ENCODE data around the gene SH3BP2.

SH3BP2 gene

DNA sequence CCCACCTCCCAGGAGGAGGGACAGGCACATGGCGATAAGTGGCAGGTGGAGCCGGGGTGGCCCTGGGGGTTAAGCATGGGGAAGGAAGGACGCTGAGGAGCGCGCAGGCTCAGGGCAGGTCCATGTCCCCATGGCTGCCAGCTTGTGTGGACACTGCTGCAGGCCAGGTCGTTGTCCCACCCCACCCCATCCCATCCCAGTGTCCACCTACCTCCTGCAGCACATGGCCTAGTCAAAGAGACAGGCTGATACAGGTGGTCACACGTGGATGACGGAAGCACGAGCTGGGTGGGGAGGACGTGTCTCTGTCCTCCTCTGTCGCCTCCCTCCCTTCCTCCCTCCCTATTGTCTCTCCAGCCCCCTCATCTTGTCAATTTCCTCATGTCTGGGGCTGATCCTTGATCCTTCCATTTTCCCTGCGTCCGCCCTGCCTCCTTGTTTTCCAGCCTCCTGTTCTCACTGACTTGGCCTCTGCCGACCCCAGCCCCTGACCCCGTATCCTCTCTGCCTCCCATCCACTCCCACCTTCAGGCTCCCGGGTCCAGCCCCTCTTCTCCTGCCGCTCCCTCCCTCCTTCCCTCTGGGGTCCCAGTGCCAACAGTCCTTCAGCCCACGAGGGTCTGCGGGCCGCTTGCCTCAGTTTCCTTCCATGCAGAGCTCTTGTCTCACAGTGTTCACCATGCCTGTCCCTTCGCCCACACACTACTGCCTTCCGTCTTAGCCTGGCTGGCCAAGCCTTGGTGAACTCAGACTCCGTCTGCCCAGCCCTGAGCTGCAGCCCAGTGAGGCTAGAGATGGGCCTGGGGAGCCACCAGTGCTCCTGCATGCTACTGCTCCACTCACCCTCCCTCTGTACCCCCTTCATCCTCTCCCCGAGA is 35.2 kb downstream of the SH3BP2 start:
- DNase-seq, result peak in 7 of 10 donors; percentile 3 to 65 (median 22)
- intact Hi-C loops (cut with DNase I), result no loop called here

- intact Hi-C loops (cut with DNase I), result no loop called here
- DNase-seq, result peak in 5 of 10 donors; percentile 4 to 81 (median 63)
Observed at GRCh38 chr4:2828758-2829181, 35.9 kb downstream of the SH3BP2 start.

DNA sequence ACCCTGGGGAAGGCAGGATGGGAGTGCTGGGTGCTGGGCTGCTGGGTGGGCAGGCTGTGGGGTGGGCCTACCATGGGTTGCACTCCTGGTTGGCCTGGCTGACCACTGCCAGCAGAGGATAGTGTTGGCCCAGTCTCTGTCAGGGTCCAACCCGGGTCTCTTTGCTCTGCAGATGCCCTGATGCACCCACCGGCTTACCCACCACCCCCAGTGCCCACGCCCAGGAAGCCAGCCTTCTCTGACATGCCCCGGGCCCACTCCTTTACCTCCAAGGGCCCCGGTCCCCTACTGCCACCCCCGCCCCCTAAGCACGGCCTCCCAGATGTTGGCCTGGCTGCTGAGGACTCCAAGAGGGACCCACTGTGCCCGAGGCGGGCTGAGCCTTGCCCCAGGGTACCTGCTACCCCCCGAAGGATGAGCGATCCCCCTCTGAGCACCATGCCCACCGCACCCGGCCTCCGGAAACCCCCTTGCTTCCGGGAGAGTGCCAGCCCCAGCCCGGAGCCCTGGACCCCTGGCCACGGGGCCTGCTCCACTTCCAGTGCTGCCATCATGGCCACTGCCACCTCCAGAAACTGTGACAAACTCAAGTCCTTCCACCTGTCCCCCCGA is 36.5 kb downstream of the SH3BP2 start:
- DNase-seq, result peak in 5 of 10 donors; percentile 2 to 78 (median 42)
- intact Hi-C loops (cut with DNase I), result no loop called here

GRCh38 chr4:2829933-2830451 is 37.1 kb downstream of the SH3BP2 start:
- intact Hi-C loops (cut with DNase I), result no loop called here
- DNase-seq, result peak in 5 of 10 donors; percentile 8 to 83 (median 52)

- DNase-seq, result peak in 4 of 10 donors; percentile 2 to 73 (median 46)
- intact Hi-C loops (cut with DNase I), result no loop called here
Observed at GRCh38 chr4:2830632-2831610, 38.0 kb downstream of the SH3BP2 start.

- intact Hi-C loops (cut with DNase I), result no loop called here
- peak in 4 of 10 donors; percentile 7 to 83 (median 70) for DNase-seq
Observed at GRCh38 chr4:2831611-2832308, 38.9 kb downstream of the SH3BP2 start.

DNA sequence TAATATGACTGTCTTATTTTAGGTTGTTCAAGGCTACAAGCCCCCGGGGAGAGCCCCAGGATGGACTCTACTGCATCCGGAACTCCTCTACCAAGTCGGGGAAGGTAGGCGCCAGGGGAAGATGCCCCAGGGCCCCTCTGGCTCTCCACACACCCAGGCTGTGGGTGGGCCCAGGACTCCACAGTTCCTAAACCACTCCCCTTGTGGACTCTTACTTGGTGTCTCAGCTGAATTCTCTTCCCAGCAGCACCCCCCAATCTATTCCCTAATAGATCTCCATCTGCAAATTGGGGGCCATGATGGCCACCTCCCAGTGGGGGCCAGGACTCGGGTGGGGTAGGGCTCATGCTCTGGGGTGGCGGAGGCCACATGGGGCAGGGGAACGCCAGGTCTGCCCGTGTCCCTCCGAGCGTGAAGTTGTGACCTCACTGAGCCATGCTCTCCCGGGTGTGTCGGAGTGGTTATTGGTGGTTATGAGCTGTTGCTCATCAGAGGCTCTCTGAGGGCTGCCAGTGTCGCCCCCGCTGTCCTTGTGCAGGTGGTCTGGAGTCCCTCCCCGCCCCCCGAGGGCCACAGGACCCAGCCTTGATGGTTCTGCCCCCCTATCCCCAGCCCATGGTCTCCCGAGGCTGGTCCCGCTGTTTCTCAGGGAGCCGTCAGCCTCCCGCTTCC is 39.6 kb downstream of the SH3BP2 start:
- intact Hi-C loops (cut with DNase I), result no loop called here
- peak in 2 of 10 donors; percentile 67 for DNase-seq

DNA sequence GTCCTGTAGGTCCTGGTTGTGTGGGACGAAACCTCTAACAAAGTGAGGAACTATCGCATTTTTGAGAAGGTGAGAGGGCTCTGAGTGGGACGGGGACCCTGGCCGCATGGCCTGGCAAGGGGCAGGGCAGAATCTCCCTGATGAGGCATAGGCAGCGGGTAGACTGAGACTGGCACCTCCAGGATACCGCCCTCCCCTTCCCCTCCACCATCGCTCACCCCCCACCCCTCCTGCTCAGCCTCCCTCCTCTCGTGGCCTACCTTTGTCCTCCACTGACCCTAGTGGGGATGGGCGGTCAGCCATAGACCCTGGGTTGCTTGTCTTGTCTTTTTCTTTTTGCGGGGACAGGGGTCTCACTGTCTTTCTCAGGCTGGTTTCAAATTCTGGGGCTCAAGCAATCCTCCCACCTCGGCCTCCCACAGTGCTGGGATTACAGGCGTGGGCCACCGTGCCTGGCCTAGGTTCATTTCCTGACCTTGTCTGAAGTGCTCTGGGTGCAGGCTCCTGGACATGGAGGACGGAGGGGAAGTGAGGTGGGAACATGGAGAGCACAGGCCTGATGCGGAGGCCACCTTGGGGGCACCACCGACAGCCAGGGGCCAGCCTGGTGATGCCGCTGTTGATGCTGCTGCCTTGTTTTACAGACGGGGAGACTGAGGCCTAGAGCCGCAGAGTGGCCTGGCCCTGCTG is 40.2 kb downstream of the SH3BP2 start:
- intact Hi-C loops (cut with DNase I), result no loop called here
- peak in 2 of 10 donors; percentile 24 to 60 for DNase-seq

GRCh38 chr4:2833671-2834000 is 40.8 kb downstream of the SH3BP2 start:
- peak in 4 of 10 donors; percentile 8 to 72 (median 43) for DNase-seq
- intact Hi-C loops (cut with DNase I), result no loop called here

- peak in 4 of 10 donors; percentile 9 to 66 (median 36) for DNase-seq
Observed at GRCh38 chr4:2834001-2834921, 41.4 kb downstream of the SH3BP2 start.

GRCh38 chr4:2835978-2836377 is 43.1 kb downstream of the SH3BP2 start:
- DNase-seq, result peak in 4 of 10 donors; percentile 9 to 60 (median 48)
- intact Hi-C loops (cut with DNase I), result no loop called here

More at GRCh38 chr4:2834001-2834921, 41.4 kb downstream of the SH3BP2 start:
- intact Hi-C loops (cut with DNase I), result no loop called here

GRCh38 chr4:2836391-2836859 is 43.5 kb downstream of the SH3BP2 start:
- peak in 3 of 10 donors; percentile 37 to 76 (median 55) for DNase-seq
- intact Hi-C loops (cut with DNase I), result no loop called here

DNA sequence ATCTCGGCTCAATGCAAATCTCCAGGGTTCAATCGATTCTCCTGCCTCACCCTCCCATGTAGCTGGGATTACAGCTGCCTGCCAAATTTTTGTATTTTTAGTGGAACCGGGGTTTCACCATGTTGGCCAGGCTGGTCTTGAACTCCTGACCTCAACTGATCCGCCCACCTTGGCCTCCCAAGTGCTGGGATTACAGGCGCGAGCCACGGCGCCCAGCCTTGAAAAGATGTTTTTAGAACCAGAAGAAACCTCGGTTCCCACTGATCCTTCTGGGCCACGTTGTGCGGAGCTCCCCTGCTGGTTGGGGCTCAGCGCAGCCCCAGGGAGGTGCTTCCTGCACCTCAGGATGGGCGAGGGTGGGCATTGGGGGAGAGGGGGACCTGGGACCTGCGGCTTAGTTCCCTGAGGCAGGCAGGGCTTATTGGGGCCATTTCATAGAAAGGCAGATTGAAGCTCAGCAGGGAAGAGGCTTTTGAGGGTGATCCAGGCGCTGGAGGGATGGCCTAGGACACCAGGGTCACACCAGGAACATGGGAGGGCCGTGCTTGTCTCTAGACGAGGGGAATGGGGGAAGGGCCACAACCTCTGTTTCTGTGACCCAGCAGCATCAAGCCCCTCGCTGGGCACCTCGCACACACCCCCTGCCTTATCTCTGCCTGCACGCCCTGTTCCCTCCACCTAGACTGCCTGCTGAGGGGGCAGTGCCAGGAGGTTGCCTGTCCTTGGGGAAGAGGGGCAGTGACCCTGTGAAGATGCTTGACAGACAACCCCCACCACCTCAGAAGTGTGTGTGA is 44.4 kb downstream of the SH3BP2 start:
- DNase-seq, result peak in 4 of 10 donors; percentile 12 to 70 (median 66)
- intact Hi-C loops (cut with DNase I), result no loop called here

- peak in 5 of 10 donors; percentile 36 to 88 (median 66) for DNase-seq
- intact Hi-C loops (cut with DNase I), result no loop called here
Observed at GRCh38 chr4:2837904-2838496, 45.1 kb downstream of the SH3BP2 start.

DNA sequence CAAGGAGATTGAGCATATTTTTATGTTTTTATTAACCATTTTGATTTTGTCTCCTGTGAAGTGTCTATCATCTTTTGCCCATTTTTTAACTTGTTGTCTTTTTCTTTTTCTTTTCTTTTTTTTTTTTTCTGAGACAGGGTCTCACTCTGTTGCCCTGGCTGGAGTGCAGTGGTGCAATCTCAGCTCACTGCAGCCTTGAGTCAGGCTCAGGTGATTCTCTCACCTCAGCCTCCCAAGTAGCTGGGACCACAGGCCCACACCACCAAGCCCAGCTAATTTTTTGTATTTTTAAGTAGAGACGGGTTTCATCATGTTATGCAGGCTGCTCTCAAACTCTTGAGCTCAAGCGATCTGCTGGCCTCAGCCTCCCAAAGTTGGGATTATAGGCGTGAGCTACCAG is 46.2 kb downstream of the SH3BP2 start:
- DNase-seq, result peak in 1 of 10 donors; percentile 19
- intact Hi-C loops (cut with DNase I), result no loop called here

All from posterior cingulate gyrus (tissue), 11 donors.